Upper lobe of right lung (tissue), 1 donor: ENCODE data around the gene SEMA3B. TPM values are rescaled to one million over a fixed set of nuclear protein-coding genes. Genes with fewer than 3 reads are reported as not detected.
A peak's percentile ranks its signal among the peaks of the same experiment; 100 is the strongest.

Source experiments
- ATAC-seq: fragments of 200-7000 bp; cut with Tn5 transposase; one replicate; pipeline ENCODE4 v1.9.1; 2020; ENCODE audit warnings: mild to moderate bottlenecking, moderate library complexity
- DNase-seq: peaks from one replicate; pipeline ENCODE4 v3.0.0-alpha.2; 2020
- H3K27ac ChIP-seq: fragments of 200-600 bp; one replicate; pipeline ENCODE4 v1.8.0; 2022
- H3K27me3 ChIP-seq: fragments of 200-600 bp; one replicate; pipeline ENCODE4 v1.8.0; 2022; ENCODE audit warnings: mild to moderate bottlenecking
- H3K36me3 ChIP-seq: fragments of 200-600 bp; one replicate; pipeline ENCODE4 v1.8.0; 2022
- H3K4me1 ChIP-seq: fragments of 200-600 bp; one replicate; pipeline ENCODE4 v1.8.0; 2022
- H3K4me3 ChIP-seq: fragments of 200-600 bp; one replicate; pipeline ENCODE4 v1.8.0; 2022; ENCODE audit warnings: mild to moderate bottlenecking
- H3K9me3 ChIP-seq: fragments of 200-600 bp; one replicate; pipeline ENCODE4 v1.8.0; 2022
- CTCF ChIP-seq: fragments of 200-600 bp; IDR thresholded peaks from one replicate; pipeline ENCODE4 v1.8.0; 2022; ENCODE audit warnings: antibody characterized with exemption
- intact Hi-C: fragments of 100-400 bp; cut with DNase I; formaldehyde crosslinking; loops from one replicate; pipeline ENCODE4 v1.11.0; 2022
- long read RNA-seq: library from polyadenylated mRNA; unstranded; transcript quantifications from one replicate; pipeline ENCODE4 v2.0.0, GENCODE V29; 2021
- total RNA-seq: library from RNA; stranded (reverse); fragmentation: NEBNext Ultra II Directional; extraction: Animal tissue kit (Norgen Biotek cat#: 25700); gene quantifications from one replicate; pipeline ENCODE4 v1.2.1, GENCODE V29; 2021
- donor health status: DM: no; HTN: yes; CAD: no; lungs with severe emphysema.

Gene SEMA3B
- total RNA-seq, result 120 TPM
- long read RNA-seq, transcript SEMA3B-212 (17 exons, 2,958 nt), result minor isoform, 54 of 461 reads
- long read RNA-seq, transcript SEMA3B-204 (17 exons, 2,755 nt), result minor isoform, 57 of 461 reads
- long read RNA-seq, transcript SEMA3B-213 (18 exons, 2,925 nt), result major isoform, 100 of 461 reads
- long read RNA-seq, partial matches to known transcripts, result 73 of 461 reads
- long read RNA-seq, other reads (novel, unspliced or antisense), result 171 of 461 reads

GRCh38 chr3:50268703-50269451 is at the start of gene SEMA3B:
TSS of gene SEMA3B (plus strand) at chr3:50269147. CDS start at chr3:50269241, 94 bp downstream.
- TF ChIP-seq CTCF, result no peak
- peak within 1 kb of the TSS; percentile 55 for H3K4me3 ChIP-seq
- DNase-seq (peak; percentile 89), ATAC-seq (peak; percentile 55)
- no peaks in the 10 kb centered on the region for H3K9me3 ChIP-seq
- H3K4me1 ChIP-seq, result peaks cover 53% of the 10 kb centered on the region
- no peaks in the 10 kb centered on the region for H3K27me3 ChIP-seq
- no peaks in the 10 kb centered on the region for H3K36me3 ChIP-seq
- intact Hi-C loops, result no loop called here
- peak within 1 kb of the TSS; percentile 90 for H3K27ac ChIP-seq

GRCh38 chr3:50219285-50219684 is 49.7 kb upstream of the SEMA3B start:
- ATAC-seq (no peak), DNase-seq (no peak)
- no peak overlapping the region for H3K4me3 ChIP-seq
- H3K9me3 ChIP-seq, result no peaks in the 10 kb centered on the region
- no peak overlapping the region for H3K27ac ChIP-seq
- no peaks in the 10 kb centered on the region for H3K36me3 ChIP-seq
- no peak for TF ChIP-seq CTCF
- H3K4me1 ChIP-seq, result no peaks in the 10 kb centered on the region
- intact Hi-C loops, result no loop called here
- no peaks in the 10 kb centered on the region for H3K27me3 ChIP-seq

GRCh38 chr3:50220109-50220508 is 48.8 kb upstream of the SEMA3B start:
- Histone ChIP-seq H3K27ac (no peak overlapping the region), H3K4me3 (no peak overlapping the region), H3K27me3 (no peaks in the 10 kb centered on the region), H3K4me1 (no peaks in the 10 kb centered on the region), H3K36me3 (no peaks in the 10 kb centered on the region), H3K9me3 (no peaks in the 10 kb centered on the region)
- no peak for DNase-seq
- no peak for ATAC-seq
- intact Hi-C loops, result no loop called here
- no peak for TF ChIP-seq CTCF

GRCh38 chr3:50221051-50221410 is 47.9 kb upstream of the SEMA3B start:
- Histone ChIP-seq H3K4me3 (no peak overlapping the region), H3K9me3 (no peaks in the 10 kb centered on the region), H3K27me3 (no peaks in the 10 kb centered on the region), H3K4me1 (no peaks in the 10 kb centered on the region), H3K27ac (no peak overlapping the region), H3K36me3 (no peaks in the 10 kb centered on the region)
- no peak for TF ChIP-seq CTCF
- DNase-seq (no peak), ATAC-seq (no peak)
- intact Hi-C loops, result no loop called here

- no peaks in the 10 kb centered on the region for H3K36me3 ChIP-seq
- no peak overlapping the region for H3K4me3 ChIP-seq
- no peak for TF ChIP-seq CTCF
- intact Hi-C loops, result no loop called here
- H3K27ac ChIP-seq, result no peak overlapping the region
- no peak for DNase-seq
- H3K27me3 ChIP-seq, result no peaks in the 10 kb centered on the region
- H3K9me3 ChIP-seq, result no peaks in the 10 kb centered on the region
- peaks cover 6% of the 10 kb centered on the region for H3K4me1 ChIP-seq
- ATAC-seq, result no peak
Measured at GRCh38 chr3:50221411-50222168, 47.4 kb upstream of the SEMA3B start.
